Kidney tubule cell (primary cell): ENCODE data around the gene KIF17.

Experiments used
- DNase-seq: peaks from one replicate; pipeline ENCODE4 v3.0.0-alpha.2; 2018; ENCODE audit warnings: low spot score

The KIF17 gene

GRCh38 chr1:20717452-20718342 lies at the start of gene KIF17:
Gene KIF17, minus strand, starts transcription at chr1:20718007. Its CDS starts 301 bp downstream, at chr1:20717706.
- DNase-seq = peak; percentile 75

DNA sequence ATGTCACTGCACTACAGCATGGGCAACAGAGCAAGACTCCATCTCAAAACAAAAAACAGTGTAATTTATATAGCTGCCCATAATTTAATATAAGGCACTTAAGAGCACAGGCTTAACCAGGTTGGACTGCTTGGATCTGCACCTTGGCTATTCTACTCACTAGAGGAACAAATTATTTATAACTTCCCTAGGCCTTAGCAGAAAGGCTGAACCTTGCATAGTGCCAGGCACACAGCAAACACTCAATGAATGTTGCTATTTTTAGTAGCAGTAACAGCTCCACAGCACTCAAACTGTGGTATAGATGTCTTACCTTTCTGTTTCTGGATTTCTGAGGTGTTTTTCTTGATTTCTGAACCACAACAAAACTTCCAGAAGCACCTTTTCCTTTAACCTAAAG lies 49.5 kb upstream of the KIF17 start:
- no peak for DNase-seq

GRCh38 chr1:20763417-20763816 lies 45.6 kb upstream of the KIF17 start:
- DNase-seq = no peak

DNA sequence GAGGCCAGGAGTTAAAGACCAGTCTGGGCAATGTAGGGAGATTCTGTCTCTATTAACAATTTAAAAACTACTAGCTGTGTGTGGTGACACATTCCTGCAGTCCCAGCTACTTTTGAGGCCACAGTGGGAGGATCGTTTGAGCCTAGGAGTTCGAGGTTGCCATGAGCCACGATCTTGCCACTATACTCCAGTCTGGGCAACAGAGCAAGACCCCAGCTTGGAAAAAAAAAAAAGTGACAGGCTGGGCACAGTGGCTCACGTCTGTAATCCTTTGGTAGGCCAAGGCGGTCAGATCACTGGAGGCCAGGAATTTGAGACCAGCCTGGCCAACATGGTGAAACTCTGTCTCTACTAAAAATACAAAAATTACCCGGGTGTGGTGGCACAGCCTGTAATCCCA lies 42.5 kb upstream of the KIF17 start:
- no peak for DNase-seq

- peak; percentile 4 for DNase-seq
Observed at GRCh38 chr1:20753589-20753988, 35.8 kb upstream of the KIF17 start.

GRCh38 chr1:20751462-20751990 lies 33.7 kb upstream of the KIF17 start:
- DNase-seq = no peak

- no peak for DNase-seq
Observed at GRCh38 chr1:20742671-20743070, 24.9 kb upstream of the KIF17 start.

DNA sequence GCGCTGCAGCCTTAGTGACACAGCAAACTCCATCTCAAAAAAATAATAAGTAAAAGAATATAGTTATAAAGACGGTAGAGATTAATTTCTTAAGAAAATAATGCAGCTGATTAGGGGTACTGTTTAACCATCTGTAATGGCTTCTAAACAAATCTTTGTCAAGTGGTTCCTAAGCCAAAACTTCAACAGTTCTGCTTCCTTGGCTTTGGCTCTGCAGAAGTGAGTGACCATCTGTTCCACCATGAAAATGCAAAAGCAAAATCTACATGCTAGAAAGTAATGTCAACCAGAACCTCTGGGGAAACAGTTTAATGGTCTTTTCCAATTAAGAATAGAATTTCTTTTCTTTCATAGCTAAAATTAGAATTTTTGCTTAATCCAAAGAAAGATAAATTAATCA lies 23.0 kb upstream of the KIF17 start:
- no peak for DNase-seq

DNA sequence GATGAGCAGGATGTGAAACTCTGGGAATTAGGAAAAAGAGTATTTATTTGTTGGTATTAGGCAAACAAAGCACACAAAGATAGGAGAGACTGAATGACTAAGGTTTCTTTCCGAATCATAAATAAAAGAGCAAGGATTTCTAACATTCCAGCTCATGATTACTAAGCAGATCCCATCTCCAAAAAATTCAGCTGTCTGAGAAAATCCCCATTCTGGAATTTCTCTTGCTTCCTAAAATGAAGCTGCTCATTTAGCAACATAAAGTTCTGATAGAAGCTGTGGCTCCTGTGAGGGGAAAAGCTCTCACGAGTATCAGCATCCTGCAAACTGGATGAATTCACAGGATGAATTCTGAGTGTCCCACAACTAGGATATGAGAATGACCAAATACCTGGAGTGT lies 21.4 kb upstream of the KIF17 start:
- DNase-seq = peak; percentile 21

DNA sequence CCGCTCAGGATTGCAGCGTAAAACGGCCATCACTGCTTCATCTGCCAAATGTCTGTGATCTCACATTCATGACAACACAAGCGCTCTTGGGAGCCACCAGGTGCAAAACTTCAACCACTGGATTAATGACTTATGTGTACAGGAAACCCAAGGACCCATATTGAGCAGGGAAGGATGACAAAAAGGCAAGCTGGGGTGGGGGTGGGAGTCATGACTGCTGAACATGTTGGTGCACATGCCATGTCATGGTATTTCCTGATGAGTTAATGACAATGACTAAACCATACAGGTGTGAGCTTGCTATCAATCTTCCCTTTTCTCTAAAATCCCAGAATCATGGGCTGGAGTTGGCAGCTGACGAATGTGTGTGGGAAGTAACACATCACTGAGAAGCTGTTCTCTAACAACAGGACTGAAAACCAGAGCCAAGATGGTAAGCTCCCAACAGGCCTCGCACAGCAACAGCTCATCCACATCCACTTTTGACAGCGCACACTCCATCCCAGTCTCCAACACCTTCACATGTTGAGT lies 17.8 kb upstream of the KIF17 start:
- peak; percentile 27 for DNase-seq

DNA sequence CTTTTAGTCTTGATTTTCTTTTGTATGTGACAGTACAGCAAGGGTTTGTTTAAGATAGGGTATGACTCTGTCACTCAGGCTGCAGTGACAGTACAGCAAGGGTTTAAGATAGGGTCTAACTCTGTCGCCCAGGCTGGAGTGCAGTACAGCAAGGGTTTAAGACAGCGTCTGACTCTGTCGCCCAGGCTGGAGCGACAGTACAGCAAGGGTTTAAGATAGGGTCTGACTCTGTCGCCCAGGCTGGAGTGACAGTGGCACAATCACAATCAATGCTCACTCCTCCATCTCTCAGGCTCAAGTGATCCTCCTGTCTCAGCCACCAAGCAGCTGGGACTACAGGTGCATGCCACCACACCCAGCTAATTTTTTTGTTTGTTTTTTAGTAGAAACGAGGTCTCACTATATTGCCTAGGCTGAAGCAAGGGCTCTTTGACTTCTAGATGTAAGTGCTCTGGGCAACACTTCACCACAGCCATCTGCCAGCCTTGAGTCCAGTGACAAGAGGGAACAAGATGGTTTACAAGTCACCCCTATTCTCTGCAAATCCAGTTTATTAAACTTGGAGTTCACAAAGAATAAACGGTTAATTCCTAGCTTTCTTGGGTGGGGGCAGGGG lies 15.7 kb upstream of the KIF17 start:
- no peak for DNase-seq

GRCh38 chr1:20732588-20733359 lies 15.0 kb upstream of the KIF17 start, which contains the start of gene SH2D5:
Gene SH2D5, minus strand, starts transcription at chr1:20732703. Its CDS starts 4,659 bp downstream, at chr1:20728044.
- DNase-seq = peak; percentile 99

GRCh38 chr1:20732071-20732587 lies 14.3 kb upstream of the KIF17 start:
- DNase-seq = peak; percentile 86

DNA sequence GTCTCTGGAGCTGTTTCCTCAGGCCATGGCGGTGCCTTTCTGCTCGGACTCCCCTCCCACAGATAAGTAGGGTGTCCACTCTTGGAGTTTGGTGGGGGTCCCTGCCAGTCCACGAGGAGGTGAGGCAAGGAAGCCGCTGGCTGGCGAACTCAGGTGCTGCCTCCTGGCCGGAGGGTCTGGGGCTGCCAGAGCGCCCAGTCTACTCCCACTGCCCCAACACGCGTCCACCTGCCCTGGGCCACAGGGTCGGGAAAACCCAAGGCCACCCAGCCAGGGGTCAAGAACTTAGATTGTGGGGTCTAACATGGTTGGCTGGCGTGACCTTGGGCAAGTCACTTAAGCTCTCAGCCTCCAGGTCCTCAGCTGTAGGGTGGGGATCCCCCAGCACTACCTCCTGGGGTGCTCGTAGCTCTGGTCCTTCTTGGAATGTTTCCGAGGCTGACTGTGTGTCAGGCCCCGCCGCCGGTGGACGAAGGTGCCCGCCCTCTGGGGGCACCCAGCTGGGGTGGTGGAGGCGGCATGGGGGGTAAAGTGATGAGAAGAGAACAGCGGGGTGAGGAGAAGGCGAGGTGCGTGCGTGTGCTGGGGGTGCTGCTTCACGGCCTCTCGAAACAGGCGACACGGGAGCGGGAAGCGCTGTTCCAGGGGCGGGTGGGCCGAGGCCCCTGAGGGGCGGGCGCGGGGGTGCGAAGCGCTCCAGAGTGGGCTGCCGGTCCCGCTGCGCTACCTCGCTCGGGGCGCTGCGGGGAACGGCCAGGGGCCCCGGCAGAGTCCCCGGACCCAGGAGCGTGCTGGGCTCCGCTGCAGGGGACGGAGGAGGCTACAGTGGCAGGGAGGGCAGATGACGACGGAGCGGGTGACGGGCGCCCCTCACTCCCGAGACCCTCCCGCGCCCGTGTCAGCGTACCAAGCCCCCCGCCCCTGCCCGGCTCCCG lies 13.5 kb upstream of the KIF17 start:
- no peak for DNase-seq

DNA sequence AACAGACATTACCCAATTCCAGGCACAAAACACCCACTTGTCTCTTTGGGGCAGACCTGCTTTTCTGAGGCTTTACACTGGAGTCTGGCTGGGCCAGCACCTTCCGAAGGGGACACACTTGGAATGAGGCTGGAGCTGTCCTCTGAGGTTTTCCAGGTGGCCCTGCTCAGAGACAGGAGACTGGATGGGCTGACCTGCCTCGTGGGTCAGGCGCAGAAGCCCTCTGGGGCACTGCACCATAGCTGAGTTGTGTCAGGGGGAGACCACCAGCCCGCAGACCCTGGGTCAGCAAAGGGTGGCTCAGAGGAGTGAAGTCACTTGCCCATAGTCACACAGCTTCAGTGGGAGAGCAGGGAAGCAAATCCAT lies 12.9 kb upstream of the KIF17 start:
- no peak for DNase-seq

GRCh38 chr1:20729990-20730689 lies 12.3 kb upstream of the KIF17 start:
- DNase-seq = no peak

DNA sequence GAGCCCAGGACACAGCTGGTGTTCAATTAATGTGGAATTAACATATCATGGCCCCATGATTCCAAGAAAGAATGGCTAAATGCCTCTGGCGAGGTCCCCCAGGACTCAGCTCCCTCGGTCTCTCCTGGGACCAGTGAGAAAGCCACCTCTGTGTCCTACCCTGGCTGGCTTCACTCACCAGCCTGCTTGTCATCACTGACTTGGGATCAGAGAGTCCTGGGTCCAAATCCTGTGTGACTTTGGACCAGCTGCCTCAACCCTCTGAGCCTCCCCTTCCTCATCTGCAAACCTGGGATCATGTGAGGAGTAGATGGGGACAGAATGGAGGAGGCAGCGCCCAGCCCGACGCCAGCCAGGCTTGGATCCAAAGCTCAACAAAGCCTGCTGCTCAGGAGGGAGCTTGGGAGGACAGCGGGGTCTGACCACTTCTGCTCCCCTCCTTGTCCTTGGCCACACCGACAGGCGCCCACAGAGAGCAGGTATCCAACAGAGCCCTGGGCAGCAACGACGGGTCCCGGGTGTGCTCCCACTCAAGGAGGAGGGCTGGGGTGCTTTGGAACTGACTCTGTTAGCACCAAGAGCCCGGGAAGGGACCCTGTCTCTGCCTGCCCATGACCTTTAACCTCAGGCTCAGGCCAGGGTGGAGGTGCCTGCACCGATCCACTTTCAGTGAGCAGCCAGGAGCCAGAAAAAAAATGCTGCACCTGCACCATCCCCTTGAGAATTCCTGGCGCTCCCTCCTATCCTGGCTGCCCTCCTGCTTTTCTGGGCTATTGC lies 11.5 kb upstream of the KIF17 start:
- no peak for DNase-seq

DNA sequence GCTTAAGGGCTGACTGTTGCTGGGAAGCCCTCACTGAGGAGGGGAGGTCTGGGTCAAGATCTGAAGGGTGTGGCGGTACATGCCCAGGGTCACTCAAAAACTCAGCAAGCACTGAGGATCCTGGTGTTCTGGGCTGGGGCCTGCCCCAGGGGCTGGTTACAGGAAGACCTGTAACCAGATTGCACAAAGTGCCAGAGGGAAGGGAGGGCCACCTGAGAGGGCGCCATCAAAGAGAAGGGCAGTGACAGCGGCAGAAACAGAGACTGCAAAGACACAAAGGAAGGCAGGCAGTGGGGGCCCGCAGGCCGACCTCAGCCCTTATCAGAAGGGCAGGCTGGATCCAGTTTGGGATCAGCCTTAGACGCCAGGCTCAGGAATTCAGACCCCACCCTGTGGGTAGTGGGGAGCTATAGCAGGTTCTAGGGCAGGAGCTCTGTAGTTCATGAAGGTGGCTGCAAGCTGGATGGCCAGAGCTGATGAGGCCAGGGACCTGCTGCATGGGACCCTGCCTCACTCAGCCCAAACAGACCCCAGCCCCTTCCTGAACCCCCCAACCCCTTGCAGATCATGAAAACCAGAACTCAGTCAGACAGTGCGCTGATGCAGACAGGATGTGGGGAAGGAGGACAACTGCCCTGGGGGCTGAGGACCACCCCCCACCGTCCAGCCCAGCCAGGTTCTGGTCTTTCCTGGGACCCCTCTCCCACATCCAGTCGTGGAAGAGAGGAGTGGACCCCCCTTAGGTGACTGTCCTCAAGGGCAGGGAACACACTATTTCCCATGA lies 10.8 kb upstream of the KIF17 start:
- DNase-seq = no peak
